ENCODE data around the gene IAPP.
"Not testable (repeated sequence)": the region's sequence is repeated elsewhere in the genome, so short reads cannot be mapped to it uniquely, and the experiment has no call there.

The IAPP gene

GRCh38 chr12:21381320-21381719 lies 8.6 kb downstream of the IAPP start:
- DNase-seq (ENCODE audit: low read depth) = not testable (repeated sequence)

GRCh38 chr12:21384261-21384660 lies 11.6 kb downstream of the IAPP start:
- no peak for DNase-seq (ENCODE audit: low read depth)

- DNase-seq (ENCODE audit: low read depth) = no peak
Measured at GRCh38 chr12:21387174-21387573, 14.5 kb downstream of the IAPP start.

- DNase-seq (ENCODE audit: low read depth) = no peak
Measured at GRCh38 chr12:21392384-21392783, 19.7 kb downstream of the IAPP start.

- DNase-seq (ENCODE audit: low read depth) = not testable (repeated sequence)
Measured at GRCh38 chr12:21394828-21395626, 22.3 kb downstream of the IAPP start.

GRCh38 chr12:21413369-21414277 lies 40.9 kb downstream of the IAPP start:
- DNase-seq (ENCODE audit: low read depth) = no peak

- no peak for DNase-seq (ENCODE audit: low read depth)
Measured at GRCh38 chr12:21416511-21417121, 43.9 kb downstream of the IAPP start.

GRCh38 chr12:21418398-21418797 lies 45.7 kb downstream of the IAPP start:
- DNase-seq (ENCODE audit: low read depth) = not testable (repeated sequence)

- not testable (repeated sequence) for DNase-seq (ENCODE audit: low read depth)
Measured at GRCh38 chr12:21419009-21419699, 46.5 kb downstream of the IAPP start.

GRCh38 chr12:21428241-21428640 lies 55.5 kb downstream of the IAPP start:
- DNase-seq (ENCODE audit: low read depth) = no peak

Measured in stimulated activated CD8-positive, alpha-beta memory T cell treated with anti-CD3 and anti-CD28 coated beads, Interleukin-15, amount 100 ng/mL, for 1 hour (primary cell).